Mesendoderm (in vitro differentiated cells): ENCODE measurements around the gene STK32B.

Source experiments
- DNase-seq: peaks from one replicate; pipeline ENCODE4 v3.0.0; 2013
- H2AK5ac ChIP-seq: 2 replicates; pipeline ENCODE4 v1.6.1; 2013; ENCODE audit warnings: low read length, inconsistent platforms
- H2BK120ac ChIP-seq: 2 replicates; pipeline ENCODE4 v1.6.1; 2013; ENCODE audit warnings: low read depth, mild to moderate bottlenecking, low read length, moderate library complexity, mixed read lengths
- H2BK15ac ChIP-seq: replicated peaks from 2 replicates; pipeline ENCODE4 v1.6.1; 2013; ENCODE audit warnings: low read depth, mild to moderate bottlenecking, moderate library complexity
- H2BK5ac ChIP-seq: 2 replicates; pipeline ENCODE4 v1.6.1; 2013; ENCODE audit warnings: low read length, inconsistent platforms
- H3K18ac ChIP-seq: 2 replicates; pipeline ENCODE4 v1.6.1; 2013; ENCODE audit warnings: mild to moderate bottlenecking, low read length, mixed read lengths
- H3K23ac ChIP-seq: one replicate; pipeline ENCODE4 v1.6.1; 2013; ENCODE audit warnings: low read length
- H3K27ac ChIP-seq: 2 replicates; pipeline ENCODE4 v1.5.1; 2013; ENCODE audit warnings: low read depth, mild to moderate bottlenecking, inconsistent platforms, low read length, moderate library complexity
- H3K27me3 ChIP-seq: 2 replicates; pipeline ENCODE4 v1.6.1; 2013; ENCODE audit warnings: low read length, control low read depth, mild to moderate bottlenecking, inconsistent platforms; ENCODE audit not compliant: insufficient read depth, poor library complexity
- H3K36me3 ChIP-seq: 2 replicates; pipeline ENCODE4 v1.6.1; 2013; ENCODE audit warnings: low read length, inconsistent platforms; ENCODE audit not compliant: control insufficient read depth, insufficient read depth
- H3K4ac ChIP-seq: one replicate; pipeline ENCODE4 v1.6.1; 2013; ENCODE audit warnings: low read depth, mild to moderate bottlenecking, low read length, moderate library complexity
- H3K4me1 ChIP-seq: 2 replicates; pipeline ENCODE4 v1.6.1; 2013; ENCODE audit warnings: low read depth, low read length, inconsistent platforms; ENCODE audit not compliant: control insufficient read depth
- H3K4me2 ChIP-seq: 2 replicates; pipeline ENCODE4 v1.6.1; 2013; ENCODE audit warnings: low read length
- H3K4me3 ChIP-seq: 2 replicates; pipeline ENCODE4 v1.5.1; 2013; ENCODE audit warnings: mild to moderate bottlenecking, low read length
- H3K56ac ChIP-seq: one replicate; pipeline ENCODE4 v1.6.1; 2013; ENCODE audit warnings: low read length
- H3K79me1 ChIP-seq: 2 replicates; pipeline ENCODE4 v1.6.1; 2013; ENCODE audit warnings: low read length, inconsistent platforms
- H3K79me2 ChIP-seq: 2 replicates; pipeline ENCODE4 v1.6.1; 2013; ENCODE audit warnings: mild to moderate bottlenecking, low read length; ENCODE audit not compliant: control insufficient read depth, insufficient read depth
- H3K9ac ChIP-seq: 2 replicates; pipeline ENCODE4 v1.6.1; 2013; ENCODE audit warnings: low read length, inconsistent platforms
- H4K5ac ChIP-seq: one replicate; pipeline ENCODE4 v1.6.1; 2013; ENCODE audit warnings: low read length
- H4K8ac ChIP-seq: one replicate; pipeline ENCODE4 v1.6.1; 2013; ENCODE audit warnings: low read depth, mild to moderate bottlenecking, control low read depth, low read length, moderate library complexity
- WGBS: extraction: QIAGEN DNeasy Blood & Tissue Kit; methylation state at CpG from one replicate; pipeline ENCODE4 v1.1.7; 2013; ENCODE audit warnings: low lambda C conversion rate, missing lambda C conversion rate; ENCODE audit not compliant: insufficient coverage; ENCODE audit errors: extremely low coverage; 5-methylcytosine and 5-hydroxymethylcytosine counted together

Gene STK32B

DNA sequence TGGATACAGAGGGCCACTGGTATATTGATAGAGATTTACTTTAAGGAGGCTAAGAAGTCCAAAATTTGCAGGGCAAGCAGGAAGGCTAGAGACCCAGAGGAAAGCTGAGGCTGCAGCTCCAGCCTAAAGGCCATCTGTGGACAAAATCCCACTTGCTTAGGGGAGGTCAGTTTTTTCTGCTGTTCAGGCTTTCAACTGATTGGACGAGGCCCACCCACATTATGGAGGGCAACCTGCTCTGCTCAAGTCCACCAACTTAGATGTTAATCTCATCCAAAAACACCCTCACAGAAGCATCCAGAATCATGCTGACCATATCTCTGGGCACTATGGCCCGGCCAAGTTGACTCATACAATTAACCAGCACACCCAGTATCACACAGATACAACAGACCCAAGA lies 480.8 kb downstream of the STK32B start:
- no peak overlapping the region for H3K27ac ChIP-seq
- H3K79me1 ChIP-seq, result no peaks in the 10 kb centered on the region
- H3K27me3 ChIP-seq, result no peaks in the 10 kb centered on the region
- no peak overlapping the region for H3K18ac ChIP-seq
- H3K56ac ChIP-seq, result no peak overlapping the region
- no peak overlapping the region for H2BK15ac ChIP-seq
- no peak overlapping the region for H3K4me2 ChIP-seq
- H2BK120ac ChIP-seq, result no peak overlapping the region
- H2AK5ac ChIP-seq, result no peak overlapping the region
- H3K36me3 ChIP-seq, result peaks cover 2% of the 10 kb centered on the region
- no peak overlapping the region for H3K4me3 ChIP-seq
- H3K23ac ChIP-seq, result no peak overlapping the region
- no peak for DNase-seq
- no peak overlapping the region for H3K4ac ChIP-seq
- H2BK5ac ChIP-seq, result no peak overlapping the region
- no peaks in the 10 kb centered on the region for H3K4me1 ChIP-seq
- H3K9ac ChIP-seq, result no peak overlapping the region
- H4K5ac ChIP-seq, result no peak overlapping the region
- WGBS, result no CpG with 5 or more reads among the region's 2 CpGs
- H4K8ac ChIP-seq, result no peak overlapping the region
- H3K79me2 ChIP-seq, result no peaks in the 10 kb centered on the region

DNA sequence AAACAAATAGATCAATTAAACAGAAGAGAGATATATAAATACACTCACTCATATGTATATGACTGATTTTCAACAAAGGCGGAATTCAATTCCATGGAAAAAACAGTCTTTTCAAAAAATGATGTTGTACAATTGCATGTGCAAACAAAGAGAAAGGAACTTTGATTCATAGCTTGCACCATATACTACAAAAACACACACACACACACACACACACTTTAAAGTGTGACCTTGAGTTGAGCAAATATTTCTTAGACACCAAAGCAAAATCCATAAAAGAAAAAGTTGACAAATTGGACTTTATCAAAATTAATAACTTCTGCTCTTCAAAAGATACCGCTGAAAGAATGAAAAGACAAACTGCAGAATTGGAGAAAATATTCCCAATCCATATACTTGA lies 488.3 kb downstream of the STK32B start:
- Histone ChIP-seq H4K8ac (no peak overlapping the region), H3K9ac (no peak overlapping the region), H3K79me1 (no peaks in the 10 kb centered on the region), H2BK5ac (no peak overlapping the region), H3K56ac (no peak overlapping the region), H3K27ac (no peak overlapping the region), H2AK5ac (no peak overlapping the region), H3K18ac (no peak overlapping the region), H3K36me3 (no peaks in the 10 kb centered on the region), H2BK15ac (no peak overlapping the region), H3K4me3 (no peak overlapping the region), H3K27me3 (no peaks in the 10 kb centered on the region), H3K23ac (no peak overlapping the region), H3K4ac (no peak overlapping the region), H4K5ac (no peak overlapping the region), H3K4me2 (no peak overlapping the region), H3K79me2 (no peaks in the 10 kb centered on the region), H3K4me1 (no peaks in the 10 kb centered on the region), H2BK120ac (no peak overlapping the region)
- DNase-seq, result no peak
- no CpG with 5 or more reads among the region's 2 CpGs for WGBS

DNA sequence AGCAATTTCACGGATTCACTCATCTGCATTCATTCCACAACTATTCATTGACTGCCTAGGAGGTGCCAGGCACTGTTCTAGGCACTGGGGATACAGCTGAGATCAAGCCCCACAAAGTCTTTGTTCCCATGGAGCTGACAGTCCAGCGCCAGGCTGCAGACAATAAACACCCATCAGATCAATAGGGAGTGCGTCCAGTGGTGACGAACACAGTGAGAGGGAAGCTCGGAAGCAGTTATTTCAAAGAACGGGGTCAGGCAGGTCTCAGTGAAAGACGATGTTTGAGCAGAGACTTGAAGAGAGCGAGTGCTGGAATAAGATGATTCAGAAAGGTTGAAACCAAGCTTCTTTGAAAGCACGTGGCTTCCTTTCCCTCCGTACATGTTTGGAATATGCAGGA lies 489.9 kb downstream of the STK32B start:
- Histone ChIP-seq H3K36me3 (no peaks in the 10 kb centered on the region), H3K27ac (no peak overlapping the region), H2BK5ac (no peak overlapping the region), H3K4ac (no peak overlapping the region), H3K56ac (no peak overlapping the region), H3K23ac (no peak overlapping the region), H2BK15ac (no peak overlapping the region), H3K4me2 (no peak overlapping the region), H3K27me3 (no peaks in the 10 kb centered on the region), H4K8ac (no peak overlapping the region), H3K79me1 (no peaks in the 10 kb centered on the region), H4K5ac (no peak overlapping the region), H3K4me3 (no peak overlapping the region), H3K18ac (no peak overlapping the region), H3K9ac (no peak overlapping the region), H2AK5ac (no peak overlapping the region), H3K4me1 (no peaks in the 10 kb centered on the region), H3K79me2 (no peaks in the 10 kb centered on the region), H2BK120ac (no peak overlapping the region)
- WGBS, result no CpG with 5 or more reads among the region's 10 CpGs
- DNase-seq, result no peak

DNA sequence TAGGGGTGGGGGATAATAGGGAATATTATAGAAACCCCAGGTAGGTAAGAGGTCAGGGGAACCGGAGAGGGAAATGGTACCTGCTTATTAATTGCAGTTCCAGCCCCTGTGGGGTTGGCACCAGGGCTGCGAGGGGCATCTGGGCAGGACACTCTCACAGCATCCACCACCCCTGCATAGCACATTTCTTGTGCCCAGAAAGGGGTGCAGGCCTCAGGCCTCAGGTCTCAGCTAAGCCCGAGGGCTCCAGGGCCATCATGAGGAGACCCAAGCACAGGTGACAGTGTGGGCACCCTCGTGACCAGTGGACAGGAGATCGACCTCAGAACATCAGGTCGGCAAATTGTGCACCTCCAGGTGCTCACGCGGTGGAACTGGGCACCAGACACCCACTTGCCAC lies 492.4 kb downstream of the STK32B start:
- Histone ChIP-seq H3K4me3 (no peak overlapping the region), H3K4ac (no peak overlapping the region), H3K4me1 (no peaks in the 10 kb centered on the region), H3K79me1 (no peaks in the 10 kb centered on the region), H3K4me2 (no peak overlapping the region), H3K27me3 (no peaks in the 10 kb centered on the region), H4K8ac (no peak overlapping the region), H4K5ac (no peak overlapping the region), H2AK5ac (no peak overlapping the region), H2BK15ac (no peak overlapping the region), H3K36me3 (no peaks in the 10 kb centered on the region), H3K79me2 (no peaks in the 10 kb centered on the region), H3K23ac (no peak overlapping the region), H2BK120ac (no peak overlapping the region), H2BK5ac (no peak overlapping the region), H3K9ac (no peak overlapping the region), H3K27ac (no peak overlapping the region), H3K18ac (no peak overlapping the region), H3K56ac (no peak overlapping the region)
- DNase-seq, result no peak
- WGBS, result no CpG with 5 or more reads among the region's 8 CpGs

DNA sequence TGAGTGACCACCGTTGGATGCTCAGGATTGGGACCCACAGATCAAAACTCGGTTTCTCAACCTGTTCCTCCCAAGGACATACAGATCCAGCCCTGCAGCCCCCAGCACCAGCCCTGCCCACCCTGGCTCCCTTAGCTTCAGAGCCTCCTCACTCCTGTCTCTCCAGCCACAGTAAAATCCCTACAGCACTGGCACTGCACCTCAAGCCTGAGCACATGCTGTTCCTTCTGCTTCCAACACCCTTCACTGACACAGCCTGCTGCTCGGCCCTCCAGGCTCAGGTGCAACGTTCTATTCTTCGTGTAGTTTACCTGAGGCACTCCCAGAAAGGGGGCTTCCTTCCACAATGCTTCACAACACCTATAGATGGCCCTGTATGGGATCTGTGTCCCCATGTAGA lies 493.5 kb downstream of the STK32B start:
- Histone ChIP-seq H3K4me3 (no peak overlapping the region), H4K8ac (no peak overlapping the region), H3K36me3 (no peaks in the 10 kb centered on the region), H3K9ac (no peak overlapping the region), H2AK5ac (no peak overlapping the region), H3K18ac (no peak overlapping the region), H2BK120ac (no peak overlapping the region), H3K4me2 (no peak overlapping the region), H3K4ac (no peak overlapping the region), H3K4me1 (no peaks in the 10 kb centered on the region), H3K27me3 (no peaks in the 10 kb centered on the region), H2BK15ac (no peak overlapping the region), H3K23ac (no peak overlapping the region), H2BK5ac (no peak overlapping the region), H3K79me1 (no peaks in the 10 kb centered on the region), H4K5ac (no peak overlapping the region), H3K27ac (no peak overlapping the region), H3K56ac (no peak overlapping the region), H3K79me2 (no peaks in the 10 kb centered on the region)
- no peak for DNase-seq
- no CpG with 5 or more reads among the region's 5 CpGs for WGBS

DNA sequence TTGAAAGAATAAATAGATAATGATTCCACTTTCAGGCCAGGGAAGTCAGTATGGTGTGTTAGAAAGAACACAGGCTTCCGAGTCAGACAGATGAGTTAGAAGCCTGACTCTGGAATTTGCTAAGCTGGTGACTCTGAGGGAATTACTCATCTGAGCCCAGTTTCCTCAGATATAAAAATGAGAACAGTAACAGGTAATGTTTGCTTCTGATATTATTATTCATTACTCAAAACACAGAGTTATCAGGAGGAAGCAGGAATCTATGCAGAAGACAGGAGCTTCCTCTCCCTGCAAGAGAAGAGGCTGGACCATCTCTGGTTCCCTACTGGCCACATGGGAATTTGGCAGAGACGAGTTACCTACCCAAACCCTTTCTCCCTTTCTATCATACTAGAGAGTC lies 494.0 kb downstream of the STK32B start:
- no peak overlapping the region for H3K4me2 ChIP-seq
- no peak overlapping the region for H3K27ac ChIP-seq
- no peaks in the 10 kb centered on the region for H3K36me3 ChIP-seq
- H2BK15ac ChIP-seq, result no peak overlapping the region
- H3K4me1 ChIP-seq, result no peaks in the 10 kb centered on the region
- H3K79me2 ChIP-seq, result no peaks in the 10 kb centered on the region
- no peaks in the 10 kb centered on the region for H3K27me3 ChIP-seq
- no peak overlapping the region for H2BK5ac ChIP-seq
- DNase-seq, result no peak
- no peaks in the 10 kb centered on the region for H3K79me1 ChIP-seq
- H3K9ac ChIP-seq, result no peak overlapping the region
- H2AK5ac ChIP-seq, result no peak overlapping the region
- no peak overlapping the region for H4K8ac ChIP-seq
- H3K4ac ChIP-seq, result no peak overlapping the region
- H3K23ac ChIP-seq, result no peak overlapping the region
- no peak overlapping the region for H3K18ac ChIP-seq
- H3K56ac ChIP-seq, result no peak overlapping the region
- no peak overlapping the region for H3K4me3 ChIP-seq
- no peak overlapping the region for H2BK120ac ChIP-seq
- WGBS, result no CpG with 5 or more reads among the region's 2 CpGs
- no peak overlapping the region for H4K5ac ChIP-seq
